ENCODE results near the gene PRKAG2.
A peak's percentile ranks its signal among the peaks of the same experiment; 100 is the strongest.

Gene PRKAG2

GRCh38 chr7:151864081-151864480 lies 12.8 kb downstream of the PRKAG2 start:
- DNase-seq, result no peak

- DNase-seq, result peak; percentile 33
Measured at GRCh38 chr7:151863386-151864079, 13.4 kb downstream of the PRKAG2 start.

GRCh38 chr7:151862606-151863381 lies 14.1 kb downstream of the PRKAG2 start:
- DNase-seq, result no peak

GRCh38 chr7:151861881-151862280 lies 15.0 kb downstream of the PRKAG2 start:
- no peak for DNase-seq

GRCh38 chr7:151860771-151861170 lies 16.1 kb downstream of the PRKAG2 start:
- DNase-seq, result no peak

- DNase-seq, result no peak
Measured at GRCh38 chr7:151859948-151860685, 16.8 kb downstream of the PRKAG2 start.

- DNase-seq, result no peak
Measured at GRCh38 chr7:151859111-151859947, 17.6 kb downstream of the PRKAG2 start.

GRCh38 chr7:151858456-151858855 lies 18.5 kb downstream of the PRKAG2 start:
- DNase-seq, result no peak

- no peak for DNase-seq
Measured at GRCh38 chr7:151857866-151858450, 19.0 kb downstream of the PRKAG2 start.

- no peak for DNase-seq
Measured at GRCh38 chr7:151857412-151857811, 19.5 kb downstream of the PRKAG2 start.

- DNase-seq, result no peak
Measured at GRCh38 chr7:151856516-151856915, 20.4 kb downstream of the PRKAG2 start.

GRCh38 chr7:151856098-151856497 lies 20.8 kb downstream of the PRKAG2 start:
- no peak for DNase-seq

GRCh38 chr7:151854720-151855071 lies 22.2 kb downstream of the PRKAG2 start:
- DNase-seq, result no peak

GRCh38 chr7:151853896-151854719 lies 22.8 kb downstream of the PRKAG2 start:
- peak; percentile 14 for DNase-seq

- no peak for DNase-seq
Measured at GRCh38 chr7:151852486-151853396, 24.2 kb downstream of the PRKAG2 start.

- DNase-seq, result no peak
Measured at GRCh38 chr7:151851782-151852181, 25.1 kb downstream of the PRKAG2 start.

- no peak for DNase-seq
Measured at GRCh38 chr7:151851145-151851751, 25.7 kb downstream of the PRKAG2 start.

GRCh38 chr7:151850491-151851124 lies 26.3 kb downstream of the PRKAG2 start:
- no peak for DNase-seq

GRCh38 chr7:151849879-151850260 lies 27.0 kb downstream of the PRKAG2 start:
- no peak for DNase-seq

All from DMS153 (cell line).